Panc1 (cell line): Measurements from ENCODE around the gene RPL35. TPM values are rescaled to one million over a fixed set of nuclear protein-coding genes. Genes with fewer than 3 reads are reported as not detected.

ENCODE experiments used
- ATAC-seq: fragments of 200-7000 bp; cut with Tn5 transposase; 2 replicates; pipeline ENCODE4 v1.9.1; 2020; ENCODE audit warnings: mild to moderate bottlenecking, moderate library complexity
- BruUV-seq: library from RNA; stranded (reverse); fragments of 400-500 nt; replicated peaks from 2 replicates; lab custom pipeline; 2021; lab: Mats Ljungman, UMichigan
- CTCF ChIA-PET: fragments of 300-600 bp; sonication (Branson Sonifier 250); formaldehyde crosslinking; loops from one replicate; lab custom pipeline; 2022; ENCODE audit warnings: antibody characterized with exemption; lab: Charles Lee
- POLR2A ChIA-PET: fragments of 300-600 bp; sonication (Branson Sonifier 250); formaldehyde crosslinking; loops from one replicate; lab custom pipeline; 2022; ENCODE audit warnings: antibody characterized with exemption; lab: Charles Lee
- DNase-seq: peaks from one replicate; pipeline ENCODE4 v3.0.0-alpha.2; 2010; ENCODE audit warnings: low read depth, low spot score
- H3K27ac ChIP-seq: 2 replicates; pipeline ENCODE4 v1.5.1; 2011; ENCODE audit warnings: mild to moderate bottlenecking, low read length, inconsistent platforms
- H3K27me3 ChIP-seq: fragments of 200-500 bp; sonication (Bioruptor generic); 2 replicates; pipeline ENCODE4 v1.6.0; 2014; ENCODE audit warnings: low read length, inconsistent platforms; ENCODE audit not compliant: control insufficient read depth, insufficient read depth
- H3K36me3 ChIP-seq: fragments of 200-500 bp; sonication (Bioruptor generic); 2 replicates; pipeline ENCODE4 v1.5.1; 2014; ENCODE audit warnings: inconsistent platforms, mild to moderate bottlenecking, low read length, moderate library complexity; ENCODE audit not compliant: control insufficient read depth, insufficient read depth
- H3K4me1 ChIP-seq: 2 replicates; pipeline ENCODE4 v1.5.1; 2011; ENCODE audit warnings: inconsistent platforms, mild to moderate bottlenecking, low read length, moderate library complexity; ENCODE audit not compliant: control insufficient read depth, insufficient read depth
- H3K4me3 ChIP-seq, 2 experiments: 2 replicates each; pipeline ENCODE4 v1.5.1; 2011 to 2012; ENCODE audit warnings: low read depth in 2 of 2, low read length in 2 of 2, mild to moderate bottlenecking in 2 of 2, inconsistent platforms in 1 of 2, moderate library complexity in 1 of 2
- H3K9me3 ChIP-seq: fragments of 200-500 bp; sonication (Bioruptor generic); 2 replicates; pipeline ENCODE4 v1.5.1; 2014; ENCODE audit warnings: low read depth, mild to moderate bottlenecking, inconsistent platforms, low read length, moderate library complexity; ENCODE audit not compliant: control insufficient read depth, insufficient read depth
- POLR2AphosphoS5 ChIP-seq: IDR thresholded peaks from 2 replicates; pipeline ENCODE4 v1.6.1; 2012; ENCODE audit warnings: mild to moderate bottlenecking, low read depth, low read length, moderate library complexity
- SIN3A ChIP-seq: IDR thresholded peaks from 2 replicates; pipeline ENCODE4 v1.6.1; 2012; ENCODE audit warnings: low read depth, mild to moderate bottlenecking, low read length, moderate library complexity, borderline replicate concordance; ENCODE audit not compliant: insufficient read depth
- TCF7L2 ChIP-seq: IDR thresholded peaks from 2 replicates; pipeline ENCODE4 v1.6.1; 2011; ENCODE audit warnings: mild to moderate bottlenecking, low read depth, low read length, inconsistent platforms
- in situ Hi-C: cut with HindIII; loops from 2 replicates; pipeline ENCODE4 v1.10.0; 2016; ENCODE audit warnings: low sequenced_read_pairs, low pct_unique_long_range_greater_than_20kb
- intact Hi-C: fragments of 100-400 bp; cut with micrococcal nuclease; formaldehyde crosslinking; loops from one replicate; pipeline ENCODE4 v1.10.0; 2022; ENCODE audit not compliant: unreplicated experiment
- total RNA-seq: library from RNA; stranded (reverse); gene quantifications from one replicate; pipeline ENCODE4 v1.2.1, GENCODE V29; 2021; ENCODE audit not compliant: unreplicated experiment
- TF ChIP-seq, protein P1 (sequence below), 2 experiments: IDR thresholded peaks; 2 replicates each; pipeline ENCODE4 v1.6.1; 2011 to 2012; ENCODE audit warnings: low read depth in 2 of 2, control low read depth in 1 of 2, low read length in 1 of 2, mild to moderate bottlenecking in 1 of 2, moderate library complexity in 1 of 2; ENCODE audit not compliant: insufficient read depth in 1 of 2
- TF ChIP-seq, protein P2 (sequence below): fragments of 450-650 bp; IDR thresholded peaks from 2 replicates; pipeline ENCODE4 v1.5.1; 2017; ENCODE audit warnings: mild to moderate bottlenecking

RPL35 gene
- total RNA-seq, 1 experiment from 2014 or later: 758 TPM

- no peak for ATAC-seq
- no peak overlapping the region for H3K27ac ChIP-seq
- no peaks in the 10 kb centered on the region for H3K27me3 ChIP-seq
- no peaks in the 10 kb centered on the region for H3K9me3 ChIP-seq
- DNase-seq: no peak
- no TSS peak for BruUV-seq
- no peaks in the 10 kb centered on the region for H3K36me3 ChIP-seq
- intact Hi-C loops (no loop called here), in situ Hi-C loops (no loop called here)
- no peak overlapping the region for H3K4me3 ChIP-seq
- ChIA-PET POLR2A (no interaction called here), CTCF (no interaction called here)
- TF ChIP-seq, protein P1, sequence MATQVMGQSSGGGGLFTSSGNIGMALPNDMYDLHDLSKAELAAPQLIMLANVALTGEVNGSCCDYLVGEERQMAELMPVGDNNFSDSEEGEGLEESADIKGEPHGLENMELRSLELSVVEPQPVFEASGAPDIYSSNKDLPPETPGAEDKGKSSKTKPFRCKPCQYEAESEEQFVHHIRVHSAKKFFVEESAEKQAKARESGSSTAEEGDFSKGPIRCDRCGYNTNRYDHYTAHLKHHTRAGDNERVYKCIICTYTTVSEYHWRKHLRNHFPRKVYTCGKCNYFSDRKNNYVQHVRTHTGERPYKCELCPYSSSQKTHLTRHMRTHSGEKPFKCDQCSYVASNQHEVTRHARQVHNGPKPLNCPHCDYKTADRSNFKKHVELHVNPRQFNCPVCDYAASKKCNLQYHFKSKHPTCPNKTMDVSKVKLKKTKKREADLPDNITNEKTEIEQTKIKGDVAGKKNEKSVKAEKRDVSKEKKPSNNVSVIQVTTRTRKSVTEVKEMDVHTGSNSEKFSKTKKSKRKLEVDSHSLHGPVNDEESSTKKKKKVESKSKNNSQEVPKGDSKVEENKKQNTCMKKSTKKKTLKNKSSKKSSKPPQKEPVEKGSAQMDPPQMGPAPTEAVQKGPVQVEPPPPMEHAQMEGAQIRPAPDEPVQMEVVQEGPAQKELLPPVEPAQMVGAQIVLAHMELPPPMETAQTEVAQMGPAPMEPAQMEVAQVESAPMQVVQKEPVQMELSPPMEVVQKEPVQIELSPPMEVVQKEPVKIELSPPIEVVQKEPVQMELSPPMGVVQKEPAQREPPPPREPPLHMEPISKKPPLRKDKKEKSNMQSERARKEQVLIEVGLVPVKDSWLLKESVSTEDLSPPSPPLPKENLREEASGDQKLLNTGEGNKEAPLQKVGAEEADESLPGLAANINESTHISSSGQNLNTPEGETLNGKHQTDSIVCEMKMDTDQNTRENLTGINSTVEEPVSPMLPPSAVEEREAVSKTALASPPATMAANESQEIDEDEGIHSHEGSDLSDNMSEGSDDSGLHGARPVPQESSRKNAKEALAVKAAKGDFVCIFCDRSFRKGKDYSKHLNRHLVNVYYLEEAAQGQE (IDR thresholded peaks at IDR 0.05; ENCODE audit: insufficient read depth in 1 of 2, low read depth in 2 of 2, low read length in 1 of 2): no peak
- TF ChIP-seq SIN3A: no peak
- no peak for TF ChIP-seq TCF7L2
- TF ChIP-seq, protein P2, sequence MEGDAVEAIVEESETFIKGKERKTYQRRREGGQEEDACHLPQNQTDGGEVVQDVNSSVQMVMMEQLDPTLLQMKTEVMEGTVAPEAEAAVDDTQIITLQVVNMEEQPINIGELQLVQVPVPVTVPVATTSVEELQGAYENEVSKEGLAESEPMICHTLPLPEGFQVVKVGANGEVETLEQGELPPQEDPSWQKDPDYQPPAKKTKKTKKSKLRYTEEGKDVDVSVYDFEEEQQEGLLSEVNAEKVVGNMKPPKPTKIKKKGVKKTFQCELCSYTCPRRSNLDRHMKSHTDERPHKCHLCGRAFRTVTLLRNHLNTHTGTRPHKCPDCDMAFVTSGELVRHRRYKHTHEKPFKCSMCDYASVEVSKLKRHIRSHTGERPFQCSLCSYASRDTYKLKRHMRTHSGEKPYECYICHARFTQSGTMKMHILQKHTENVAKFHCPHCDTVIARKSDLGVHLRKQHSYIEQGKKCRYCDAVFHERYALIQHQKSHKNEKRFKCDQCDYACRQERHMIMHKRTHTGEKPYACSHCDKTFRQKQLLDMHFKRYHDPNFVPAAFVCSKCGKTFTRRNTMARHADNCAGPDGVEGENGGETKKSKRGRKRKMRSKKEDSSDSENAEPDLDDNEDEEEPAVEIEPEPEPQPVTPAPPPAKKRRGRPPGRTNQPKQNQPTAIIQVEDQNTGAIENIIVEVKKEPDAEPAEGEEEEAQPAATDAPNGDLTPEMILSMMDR: no peak
- H3K4me1 ChIP-seq: no peaks in the 10 kb centered on the region
These were observed 24.7 kb upstream of the RPL35 start for GRCh38 chr9:124886461-124886860.

DNA sequence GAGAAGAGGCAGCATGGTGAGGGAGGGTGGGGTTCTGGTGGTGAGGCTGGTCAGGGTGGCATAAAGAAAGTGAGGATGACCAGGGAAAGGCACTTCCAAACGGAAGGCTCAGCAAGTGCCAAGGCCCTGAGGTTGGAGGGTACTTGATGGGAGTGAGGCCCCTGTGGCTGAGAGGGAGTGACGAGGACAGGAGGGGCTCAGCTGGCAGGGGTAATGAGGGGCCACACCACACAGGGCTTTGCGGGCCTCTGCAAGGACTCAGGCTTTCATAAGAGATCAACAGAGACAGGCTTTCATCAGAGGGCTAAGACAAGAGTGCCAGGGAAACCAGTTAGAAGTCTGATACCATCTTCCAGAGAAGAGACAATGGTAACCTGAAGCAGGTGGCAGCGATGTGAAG is 23.8 kb upstream of the RPL35 start:
- Histone ChIP-seq H3K36me3 (no peaks in the 10 kb centered on the region), H3K9me3 (no peaks in the 10 kb centered on the region), H3K4me1 (no peaks in the 10 kb centered on the region), H3K4me3 (no peak overlapping the region), H3K27ac (no peak overlapping the region), H3K27me3 (no peaks in the 10 kb centered on the region)
- CTCF ChIA-PET: no interaction called here
- intact Hi-C loops (no loop called here), in situ Hi-C loops (no loop called here)
- DNase-seq: no peak
- POLR2A ChIA-PET: no interaction called here
- no peak for TF ChIP-seq TCF7L2
- TF ChIP-seq, protein P1 (IDR thresholded peaks at IDR 0.05; ENCODE audit: insufficient read depth in 1 of 2, low read depth in 2 of 2, low read length in 1 of 2): no peak
- no peak for TF ChIP-seq SIN3A
- no peak for TF ChIP-seq POLR2AphosphoS5
- TF ChIP-seq, protein P2: no peak
- ATAC-seq: no peak
- BruUV-seq: no TSS peak
